IPS DF 4.7 (cell line): ENCODE results near the gene DRC3.

Experiments used
- DNase-seq: peaks from one replicate; pipeline ENCODE4 v3.0.0-alpha.2; 2013; ENCODE audit warnings: low spot score; ENCODE audit errors: extremely low read depth

DRC3 gene

GRCh38 chr17:18021372-18021771 is 48.7 kb downstream of the DRC3 start:
- DNase-seq = no peak

- no peak for DNase-seq
Observed at GRCh38 chr17:18025241-18025944, 52.7 kb downstream of the DRC3 start.

GRCh38 chr17:18025945-18026776 is 53.5 kb downstream of the DRC3 start:
- DNase-seq = no peak

- DNase-seq = no peak
Observed at GRCh38 chr17:18027280-18027679, 54.6 kb downstream of the DRC3 start.

GRCh38 chr17:18028114-18028951 is 55.7 kb downstream of the DRC3 start:
- no peak for DNase-seq

GRCh38 chr17:18028952-18029540 is 56.4 kb downstream of the DRC3 start:
- no peak for DNase-seq

- DNase-seq = no peak
Observed at GRCh38 chr17:18031955-18032354, 59.3 kb downstream of the DRC3 start.

- DNase-seq = peak; percentile 36
Observed at GRCh38 chr17:18033442-18034099, 60.9 kb downstream of the DRC3 start.

- no peak for DNase-seq
Observed at GRCh38 chr17:18035704-18036103, 63.0 kb downstream of the DRC3 start.

- DNase-seq = no peak
Observed at GRCh38 chr17:18037486-18037885, 64.8 kb downstream of the DRC3 start.

GRCh38 chr17:18038149-18038850 is 65.6 kb downstream of the DRC3 start:
- DNase-seq = no peak

GRCh38 chr17:18038861-18039534 is 66.3 kb downstream of the DRC3 start, which contains the start of the genes ATPAF2 and GID4:
Gene ATPAF2 (minus strand): TSS chr17:18039168. CDS start chr17:18039013, 155 bp downstream.
Gene GID4 (plus strand): TSS chr17:18039408. CDS start chr17:18039465, 57 bp downstream.
- DNase-seq = peak; percentile 95

GRCh38 chr17:18039535-18040260 is 67.0 kb downstream of the DRC3 start:
- DNase-seq = no peak

- DNase-seq = no peak
Observed at GRCh38 chr17:18040261-18040858, 67.7 kb downstream of the DRC3 start.

- no peak for DNase-seq
Observed at GRCh38 chr17:18041776-18042175, 69.1 kb downstream of the DRC3 start.

- no peak for DNase-seq
Observed at GRCh38 chr17:18042983-18043382, 70.3 kb downstream of the DRC3 start.

GRCh38 chr17:18043491-18043890 is 70.8 kb downstream of the DRC3 start:
- DNase-seq = no peak

- DNase-seq = no peak
Observed at GRCh38 chr17:18044609-18045008, 71.9 kb downstream of the DRC3 start.
